C4-2B (cell line): ENCODE data around the gene RMDN3.

Source experiments
- ZFX ChIP-seq: fragments of 450-650 bp; IDR thresholded peaks from 2 replicates; pipeline ENCODE4 v1.6.1; 2017
- TF ChIP-seq, protein P1 (sequence below): fragments of 450-650 bp; conservative IDR thresholded peaks from 2 replicates; pipeline ENCODE4 v1.5.1; 2017; ENCODE audit warnings: mild to moderate bottlenecking

GRCh38 chr15:40775740-40776536 is 20.9 kb upstream of the RMDN3 start:
- TF ChIP-seq, protein P1, sequence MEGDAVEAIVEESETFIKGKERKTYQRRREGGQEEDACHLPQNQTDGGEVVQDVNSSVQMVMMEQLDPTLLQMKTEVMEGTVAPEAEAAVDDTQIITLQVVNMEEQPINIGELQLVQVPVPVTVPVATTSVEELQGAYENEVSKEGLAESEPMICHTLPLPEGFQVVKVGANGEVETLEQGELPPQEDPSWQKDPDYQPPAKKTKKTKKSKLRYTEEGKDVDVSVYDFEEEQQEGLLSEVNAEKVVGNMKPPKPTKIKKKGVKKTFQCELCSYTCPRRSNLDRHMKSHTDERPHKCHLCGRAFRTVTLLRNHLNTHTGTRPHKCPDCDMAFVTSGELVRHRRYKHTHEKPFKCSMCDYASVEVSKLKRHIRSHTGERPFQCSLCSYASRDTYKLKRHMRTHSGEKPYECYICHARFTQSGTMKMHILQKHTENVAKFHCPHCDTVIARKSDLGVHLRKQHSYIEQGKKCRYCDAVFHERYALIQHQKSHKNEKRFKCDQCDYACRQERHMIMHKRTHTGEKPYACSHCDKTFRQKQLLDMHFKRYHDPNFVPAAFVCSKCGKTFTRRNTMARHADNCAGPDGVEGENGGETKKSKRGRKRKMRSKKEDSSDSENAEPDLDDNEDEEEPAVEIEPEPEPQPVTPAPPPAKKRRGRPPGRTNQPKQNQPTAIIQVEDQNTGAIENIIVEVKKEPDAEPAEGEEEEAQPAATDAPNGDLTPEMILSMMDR, result no peak
- TF ChIP-seq ZFX, result no peak
